ENCODE results near the gene ACBD6.

ACBD6 gene

DNA sequence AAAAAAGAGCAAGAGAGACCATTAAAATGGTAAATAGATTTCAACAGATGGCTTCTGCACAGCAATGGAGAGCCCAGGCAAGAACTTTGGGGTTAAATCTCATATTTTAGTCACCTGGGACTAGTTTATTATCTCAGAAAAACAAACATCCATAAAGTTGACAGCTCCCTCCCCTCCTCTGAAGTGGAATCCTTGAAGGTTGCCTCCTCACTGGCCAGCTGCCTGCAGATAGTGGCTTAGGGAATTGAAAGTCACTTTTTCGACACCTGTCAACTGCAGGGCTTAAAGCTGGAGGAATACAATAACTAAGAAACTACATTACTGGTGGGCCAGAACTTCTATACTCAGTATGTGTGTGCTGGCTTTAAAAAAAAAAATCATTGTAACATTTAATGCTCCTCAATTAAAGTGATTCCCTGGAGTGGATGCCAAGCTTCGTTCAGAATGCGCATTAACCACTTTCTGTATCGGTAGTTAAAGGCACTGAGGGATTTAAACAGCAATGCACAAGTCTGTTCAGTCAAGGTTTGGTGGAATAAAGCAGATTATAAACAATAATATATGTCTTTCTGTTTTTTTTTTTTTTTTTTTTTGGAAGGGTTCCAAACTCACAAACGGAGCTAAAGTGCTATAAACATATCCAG lies 219.9 kb downstream of the ACBD6 start:
- TF ChIP-seq TAF1 (IDR thresholded peaks at IDR 0.05; ENCODE audit: borderline replicate concordance, low read depth, low read length) (no peak), POLR2A (IDR thresholded peaks at IDR 0.05; ENCODE audit: low read depth, low read length) (no peak), POLR2AphosphoS5 (IDR thresholded peaks at IDR 0.05; ENCODE audit: low read depth, low read length) (no peak)
- DNase-seq (ENCODE audit: insufficient read length) (no peak), FAIRE-seq (no peak)

DNA sequence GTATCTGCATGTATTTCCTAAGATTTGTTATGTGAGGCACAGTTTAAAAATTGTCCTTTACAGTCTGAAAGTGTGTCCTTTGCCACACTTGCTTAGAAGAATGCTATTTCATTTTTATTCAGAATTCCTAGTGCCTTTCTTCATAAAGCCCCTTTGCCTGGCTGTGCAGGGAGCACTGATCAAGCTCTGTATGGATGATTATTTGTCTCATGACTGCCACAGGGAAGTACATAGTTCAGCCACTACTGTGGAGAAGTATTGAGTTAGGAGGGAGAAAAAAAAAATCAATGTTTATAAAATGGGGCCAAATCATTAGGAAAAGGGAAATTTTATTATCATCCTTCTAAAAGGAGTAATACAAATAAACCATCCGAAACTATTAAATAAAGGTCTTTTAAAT lies 220.9 kb downstream of the ACBD6 start:
- no peak for DNase-seq (ENCODE audit: insufficient read length)
- TF ChIP-seq TAF1 (IDR thresholded peaks at IDR 0.05; ENCODE audit: borderline replicate concordance, low read depth, low read length) = no peak
- TF ChIP-seq POLR2AphosphoS5 (IDR thresholded peaks at IDR 0.05; ENCODE audit: low read depth, low read length) = no peak
- no peak for TF ChIP-seq POLR2A (IDR thresholded peaks at IDR 0.05; ENCODE audit: low read depth, low read length)
- no peak for FAIRE-seq

GRCh38 chr1:180280617-180281016 lies 221.8 kb downstream of the ACBD6 start:
- DNase-seq (ENCODE audit: insufficient read length) = no peak
- no peak for FAIRE-seq
- TF ChIP-seq POLR2AphosphoS5 (IDR thresholded peaks at IDR 0.05; ENCODE audit: low read depth, low read length) (no peak), TAF1 (IDR thresholded peaks at IDR 0.05; ENCODE audit: borderline replicate concordance, low read depth, low read length) (no peak), POLR2A (IDR thresholded peaks at IDR 0.05; ENCODE audit: low read depth, low read length) (no peak)

- TF ChIP-seq TAF1 (IDR thresholded peaks at IDR 0.05; ENCODE audit: borderline replicate concordance, low read depth, low read length) = no peak
- TF ChIP-seq POLR2AphosphoS5 (IDR thresholded peaks at IDR 0.05; ENCODE audit: low read depth, low read length) = no peak
- TF ChIP-seq POLR2A (IDR thresholded peaks at IDR 0.05; ENCODE audit: low read depth, low read length) = no peak
- no peak for DNase-seq (ENCODE audit: insufficient read length)
- no peak for FAIRE-seq
These were observed 222.7 kb downstream of the ACBD6 start for GRCh38 chr1:180279651-180280050.

- FAIRE-seq = no peak
- DNase-seq (ENCODE audit: insufficient read length) = no peak
- TF ChIP-seq POLR2AphosphoS5 (IDR thresholded peaks at IDR 0.05; ENCODE audit: low read depth, low read length) = no peak
- no peak for TF ChIP-seq TAF1 (IDR thresholded peaks at IDR 0.05; ENCODE audit: borderline replicate concordance, low read depth, low read length)
- no peak for TF ChIP-seq POLR2A (IDR thresholded peaks at IDR 0.05; ENCODE audit: low read depth, low read length)
These were observed 223.6 kb downstream of the ACBD6 start for GRCh38 chr1:180278596-180279395.

GRCh38 chr1:180278194-180278515 lies 224.2 kb downstream of the ACBD6 start:
- TF ChIP-seq POLR2AphosphoS5 (IDR thresholded peaks at IDR 0.05; ENCODE audit: low read depth, low read length) (no peak), POLR2A (IDR thresholded peaks at IDR 0.05; ENCODE audit: low read depth, low read length) (no peak), TAF1 (IDR thresholded peaks at IDR 0.05; ENCODE audit: borderline replicate concordance, low read depth, low read length) (no peak)
- FAIRE-seq (no peak), DNase-seq (ENCODE audit: insufficient read length) (no peak)

GRCh38 chr1:180277476-180278193 lies 224.7 kb downstream of the ACBD6 start:
- TF ChIP-seq POLR2AphosphoS5 (IDR thresholded peaks at IDR 0.05; ENCODE audit: low read depth, low read length) (no peak), TAF1 (IDR thresholded peaks at IDR 0.05; ENCODE audit: borderline replicate concordance, low read depth, low read length) (no peak), POLR2A (IDR thresholded peaks at IDR 0.05; ENCODE audit: low read depth, low read length) (no peak)
- no peak for FAIRE-seq
- no peak for DNase-seq (ENCODE audit: insufficient read length)

DNA sequence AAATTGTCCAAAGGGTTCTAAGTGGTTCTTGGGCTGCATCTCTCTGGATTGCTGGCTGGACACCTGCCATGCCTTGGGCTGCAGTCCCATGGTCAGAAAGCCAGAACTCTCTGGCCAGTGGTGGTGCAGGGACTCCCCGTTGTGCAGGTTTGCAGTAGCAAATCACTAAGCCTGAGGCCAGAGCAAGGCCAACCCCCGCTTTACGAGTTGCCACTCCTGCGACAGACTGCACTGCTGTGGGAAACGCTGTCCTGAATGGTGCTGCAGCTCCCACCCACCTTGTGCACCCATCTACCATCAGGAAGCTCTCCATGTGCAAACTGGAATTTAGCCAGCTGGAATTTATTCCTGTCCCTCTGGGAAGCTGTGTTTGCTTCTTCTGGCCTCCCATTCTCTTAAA lies 226.7 kb downstream of the ACBD6 start:
- DNase-seq (ENCODE audit: insufficient read length) (no peak), FAIRE-seq (no peak)
- no peak for TF ChIP-seq POLR2AphosphoS5 (IDR thresholded peaks at IDR 0.05; ENCODE audit: low read depth, low read length)
- no peak for TF ChIP-seq POLR2A (IDR thresholded peaks at IDR 0.05; ENCODE audit: low read depth, low read length)
- no peak for TF ChIP-seq TAF1 (IDR thresholded peaks at IDR 0.05; ENCODE audit: borderline replicate concordance, low read depth, low read length)

GRCh38 chr1:180274221-180274620 lies 228.2 kb downstream of the ACBD6 start:
- TF ChIP-seq POLR2A (IDR thresholded peaks at IDR 0.05; ENCODE audit: low read depth, low read length) = no peak
- TF ChIP-seq POLR2AphosphoS5 (IDR thresholded peaks at IDR 0.05; ENCODE audit: low read depth, low read length) = no peak
- no peak for TF ChIP-seq TAF1 (IDR thresholded peaks at IDR 0.05; ENCODE audit: borderline replicate concordance, low read depth, low read length)
- no peak for FAIRE-seq
- no peak for DNase-seq (ENCODE audit: insufficient read length)

DNA sequence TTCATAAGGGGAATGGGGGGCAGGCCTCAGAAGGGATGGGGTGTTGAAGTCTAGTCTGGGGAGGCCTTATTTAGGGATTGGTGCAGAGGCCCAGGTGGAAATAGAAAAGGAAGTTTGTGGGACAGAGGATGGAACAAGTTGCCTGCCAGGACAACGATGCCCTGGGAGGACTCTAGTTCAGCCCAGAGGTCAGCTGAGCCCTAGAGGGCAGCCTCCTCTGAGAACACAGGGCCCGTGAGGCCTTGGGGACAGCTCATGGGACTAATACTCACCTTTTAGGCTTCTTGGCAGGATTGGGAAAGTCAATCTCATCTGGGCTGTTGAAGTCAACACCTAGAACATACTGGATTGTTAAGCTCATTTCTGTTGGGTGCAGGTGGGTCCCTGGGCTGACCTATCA lies 229.3 kb downstream of the ACBD6 start:
- DNase-seq (ENCODE audit: insufficient read length) (no peak), FAIRE-seq (no peak)
- TF ChIP-seq TAF1 (IDR thresholded peaks at IDR 0.05; ENCODE audit: borderline replicate concordance, low read depth, low read length) (no peak), POLR2AphosphoS5 (IDR thresholded peaks at IDR 0.05; ENCODE audit: low read depth, low read length) (no peak), POLR2A (IDR thresholded peaks at IDR 0.05; ENCODE audit: low read depth, low read length) (no peak)

- FAIRE-seq = no peak
- no peak for DNase-seq (ENCODE audit: insufficient read length)
- TF ChIP-seq TAF1 (IDR thresholded peaks at IDR 0.05; ENCODE audit: borderline replicate concordance, low read depth, low read length) (no peak), POLR2A (IDR thresholded peaks at IDR 0.05; ENCODE audit: low read depth, low read length) (no peak), POLR2AphosphoS5 (IDR thresholded peaks at IDR 0.05; ENCODE audit: low read depth, low read length) (no peak)
These were observed 230.0 kb downstream of the ACBD6 start for GRCh38 chr1:180272395-180272794.

Data from GM12892 (cell line).